ENCODE results near the gene HLA-DMA.

The HLA-DMA gene

GRCh38 chr6:32980488-32981038, 27.7 kb upstream of the HLA-DMA start:
- TF ChIP-seq CTCF (IDR thresholded peaks at IDR 0.05; ENCODE audit: low read depth, low read length, missing control alignments) = no peak
- no peak for DNase-seq (ENCODE audit: low read depth)
- no peak overlapping the region for H3K4me3 ChIP-seq (ENCODE audit: low read depth, low read length)

GRCh38 chr6:32979720-32980487, 27.0 kb upstream of the HLA-DMA start:
- DNase-seq (ENCODE audit: low read depth) = no peak
- H3K4me3 ChIP-seq (ENCODE audit: low read depth, low read length) = no peak overlapping the region
- TF ChIP-seq CTCF (IDR thresholded peaks at IDR 0.05; ENCODE audit: low read depth, low read length, missing control alignments) = no peak

GRCh38 chr6:32977953-32978324, 25.0 kb upstream of the HLA-DMA start:
- DNase-seq (ENCODE audit: low read depth) = no peak

GRCh38 chr6:32977272-32977952, 24.5 kb upstream of the HLA-DMA start:
- no peak overlapping the region for H3K4me3 ChIP-seq (ENCODE audit: low read depth, low read length)
- DNase-seq (ENCODE audit: low read depth) = no peak

More at GRCh38 chr6:32977953-32978324, 25.0 kb upstream of the HLA-DMA start:
- no peak for TF ChIP-seq CTCF (IDR thresholded peaks at IDR 0.05; ENCODE audit: low read depth, low read length, missing control alignments)
- H3K4me3 ChIP-seq (ENCODE audit: low read depth, low read length) = no peak overlapping the region

GRCh38 chr6:32976334-32977069, 23.6 kb upstream of the HLA-DMA start:
- H3K4me3 ChIP-seq (ENCODE audit: low read depth, low read length) = no peak overlapping the region
- no peak for TF ChIP-seq CTCF (IDR thresholded peaks at IDR 0.05; ENCODE audit: low read depth, low read length, missing control alignments)
- DNase-seq (ENCODE audit: low read depth) = no peak

More at GRCh38 chr6:32977272-32977952, 24.5 kb upstream of the HLA-DMA start:
- TF ChIP-seq CTCF (IDR thresholded peaks at IDR 0.05; ENCODE audit: low read depth, low read length, missing control alignments) = no peak

GRCh38 chr6:32975886-32976285, 23.0 kb upstream of the HLA-DMA start:
- no peak overlapping the region for H3K4me3 ChIP-seq (ENCODE audit: low read depth, low read length)
- no peak for TF ChIP-seq CTCF (IDR thresholded peaks at IDR 0.05; ENCODE audit: low read depth, low read length, missing control alignments)
- no peak for DNase-seq (ENCODE audit: low read depth)
